GM19240 (cell line): ENCODE results near the gene STIMATE.

ENCODE experiments used
- DNase-seq: peaks from one replicate; pipeline ENCODE4 v3.0.0; 2011; ENCODE audit warnings: low spot score; ENCODE audit not compliant: insufficient read length

The STIMATE gene

DNA sequence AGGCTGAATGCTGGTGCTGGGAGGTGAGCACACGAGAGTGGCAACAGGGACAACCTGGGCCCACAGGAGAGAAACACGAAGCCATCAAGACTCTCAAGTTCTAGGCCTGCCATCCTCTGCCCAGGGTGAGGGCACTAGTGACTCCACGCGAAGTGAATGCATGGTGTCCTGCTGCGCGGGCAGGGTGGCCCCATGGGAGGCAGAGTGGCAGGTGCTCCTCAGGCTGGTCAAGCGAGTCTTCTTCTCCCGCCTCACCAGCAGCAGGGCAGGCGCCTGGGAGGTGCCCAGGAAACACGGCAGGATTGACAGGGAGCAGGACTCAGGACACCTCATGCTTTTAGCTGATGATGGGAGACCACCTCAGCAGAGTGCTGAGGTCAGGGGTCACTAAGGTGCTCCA lies 26.9 kb downstream of the STIMATE start:
- DNase-seq, result no peak

DNA sequence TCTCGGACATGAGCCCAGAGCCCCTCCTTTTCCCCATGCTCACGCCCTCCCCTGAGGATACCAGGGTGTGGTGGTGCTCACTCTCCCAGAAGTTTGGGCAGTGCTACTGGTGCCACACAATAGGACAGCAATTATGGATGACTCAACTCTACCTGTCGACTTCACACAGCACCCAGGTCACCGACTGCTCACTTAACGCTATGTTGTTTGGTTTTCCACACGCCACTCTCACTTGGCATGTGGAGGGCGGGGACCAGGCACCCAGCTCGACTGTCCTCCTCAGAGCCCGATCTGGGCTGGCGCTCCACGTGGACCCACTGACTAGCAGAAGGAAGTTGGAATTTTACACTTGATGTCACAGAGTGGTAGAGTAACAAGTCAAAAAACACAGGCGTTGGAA lies 30.9 kb downstream of the STIMATE start:
- DNase-seq, result no peak

DNA sequence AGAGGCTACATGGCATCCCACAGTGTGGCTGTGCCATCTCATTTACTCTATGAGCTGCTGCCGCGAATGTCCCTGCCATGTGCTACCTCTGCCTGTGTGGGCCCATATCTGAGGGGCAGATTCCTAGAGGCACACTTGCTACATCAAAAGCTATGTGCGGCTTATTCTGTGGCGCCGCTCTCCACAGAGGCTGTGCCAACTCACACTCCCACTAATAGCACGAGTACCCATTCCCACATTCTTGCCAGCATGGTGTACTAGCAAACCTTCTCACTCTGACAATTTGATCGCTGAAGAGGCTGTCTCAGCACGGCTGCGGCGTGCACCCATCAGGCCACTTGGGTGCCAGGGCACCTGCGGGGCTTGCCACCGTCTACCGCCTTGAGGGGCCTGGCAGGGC lies 31.4 kb downstream of the STIMATE start:
- no peak for DNase-seq

DNA sequence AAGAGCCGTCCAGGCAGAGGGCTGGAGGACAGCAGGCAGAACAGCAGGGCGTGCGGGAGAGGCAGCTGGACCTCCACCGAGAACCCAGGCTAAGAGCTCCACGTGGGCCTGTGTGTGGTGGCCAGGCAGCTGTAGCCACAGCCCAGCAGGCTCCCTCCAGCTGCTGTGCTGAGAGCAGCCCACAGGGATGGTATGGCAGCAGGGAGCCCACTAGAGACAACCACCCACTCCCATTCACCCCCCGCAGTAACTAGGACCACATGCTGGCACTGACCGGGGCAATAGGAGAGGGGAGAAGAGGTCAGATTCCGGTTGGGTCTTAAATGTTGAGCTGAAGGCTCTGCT lies 37.0 kb downstream of the STIMATE start:
- DNase-seq, result no peak

DNA sequence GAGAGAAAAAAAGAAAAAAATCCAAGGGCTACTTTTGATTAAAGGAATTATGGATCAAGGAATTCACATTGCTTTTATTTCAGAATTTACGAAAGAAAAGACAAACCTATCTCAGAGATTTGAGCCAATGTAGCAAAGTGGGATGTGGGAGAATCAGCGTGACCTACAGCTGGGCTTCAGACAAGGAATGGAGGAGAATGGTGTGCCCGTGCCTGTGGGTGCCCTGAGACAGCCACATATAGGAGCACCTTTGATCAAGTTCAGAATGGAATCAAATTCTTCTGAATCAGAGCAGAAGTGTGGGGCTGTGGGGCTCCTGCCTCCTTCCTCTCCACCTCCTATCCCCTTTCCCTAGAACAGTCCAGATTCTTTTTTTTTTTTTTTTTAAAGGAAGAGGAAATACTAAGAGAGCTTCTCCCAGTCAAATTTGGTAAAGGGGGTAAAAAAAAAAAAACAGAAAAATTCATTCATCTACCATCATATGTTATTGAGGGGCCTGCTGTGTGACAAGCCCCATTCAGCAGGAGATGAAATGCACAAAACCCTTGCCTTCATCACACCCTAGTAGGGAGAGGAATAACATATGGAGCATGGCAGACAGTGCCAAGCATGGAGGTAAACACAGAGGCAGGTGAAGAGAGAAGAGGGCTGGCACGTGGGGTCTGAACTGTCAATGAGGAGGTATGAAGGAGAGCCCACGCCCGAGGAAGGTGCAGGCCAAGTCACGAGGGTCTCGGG lies 37.5 kb downstream of the STIMATE start:
- DNase-seq, result no peak

DNA sequence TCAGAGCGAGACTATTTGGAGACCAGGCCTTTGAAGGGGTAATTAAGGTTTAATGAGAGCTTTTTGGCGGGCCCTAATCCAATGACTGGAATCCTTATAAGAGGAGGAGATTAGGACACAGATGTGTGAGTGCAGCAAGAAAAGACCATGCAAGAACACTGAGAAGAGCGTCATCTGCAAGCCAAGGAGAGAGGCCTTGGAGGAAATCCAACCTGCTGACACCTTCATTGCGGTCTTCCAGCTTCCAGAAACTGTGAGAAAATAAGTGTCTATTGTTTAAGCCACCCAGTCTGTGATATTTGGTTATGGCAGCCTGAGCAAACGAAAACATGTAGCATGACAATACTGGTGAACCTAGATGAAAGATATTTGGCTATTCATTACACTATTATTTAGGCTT lies 39.5 kb downstream of the STIMATE start:
- no peak for DNase-seq

DNA sequence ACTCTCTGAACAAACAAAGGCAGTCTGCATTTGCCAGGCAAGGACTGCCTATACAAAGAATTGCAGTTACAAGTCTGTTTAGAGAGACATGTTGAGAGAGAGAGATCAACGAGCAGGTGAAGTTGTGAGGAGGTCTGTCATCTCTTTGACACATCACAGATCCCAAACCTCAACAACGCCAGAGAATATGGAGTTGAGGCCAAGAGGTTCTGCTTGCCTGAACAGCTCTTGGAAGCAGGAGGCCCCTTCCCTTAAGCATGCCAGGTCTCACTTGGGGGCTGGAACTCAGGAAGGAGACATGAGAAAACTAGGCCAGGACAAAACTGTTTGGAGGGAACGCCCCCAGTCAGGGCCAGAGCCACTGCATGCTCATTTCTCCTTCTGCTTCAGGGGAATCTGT lies 40.2 kb downstream of the STIMATE start:
- DNase-seq, result no peak

DNA sequence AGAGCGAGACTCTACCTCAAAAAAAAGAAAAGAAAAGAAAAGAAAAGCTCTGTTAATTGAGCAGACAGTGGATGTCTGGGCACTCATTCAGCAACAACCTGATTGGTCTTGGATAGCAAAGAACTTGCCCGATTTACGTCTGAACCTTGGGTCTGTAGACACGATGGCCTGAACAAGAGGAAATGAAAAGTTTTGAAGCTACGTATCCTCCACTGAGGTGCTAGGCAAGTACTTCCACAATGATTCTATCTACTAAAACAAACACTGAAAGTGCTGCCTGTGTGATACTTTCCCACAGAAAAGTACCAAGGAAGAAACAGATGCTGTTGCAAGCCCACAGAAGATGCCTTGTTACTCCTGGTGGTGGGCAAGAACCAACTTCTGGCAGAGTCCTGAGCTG lies 40.7 kb downstream of the STIMATE start:
- no peak for DNase-seq

DNA sequence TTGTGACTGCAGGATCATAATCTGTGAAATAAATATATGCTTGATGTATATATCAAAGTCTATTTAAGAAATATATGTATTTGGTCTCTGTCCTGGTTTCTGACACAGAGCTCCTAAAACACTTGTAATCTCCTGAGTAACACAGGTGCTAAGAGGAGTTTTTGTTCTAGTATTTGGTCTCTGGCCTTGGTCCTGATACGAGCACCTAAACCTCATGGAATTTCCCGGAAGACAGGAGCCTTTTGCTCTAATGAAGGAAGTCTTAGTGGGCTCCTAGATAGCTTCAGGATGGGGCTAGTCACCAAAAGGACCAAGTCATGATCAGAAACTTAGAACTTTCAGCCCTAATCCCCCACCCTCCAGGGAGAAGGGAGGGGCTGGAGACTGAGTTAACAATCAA lies 43.3 kb downstream of the STIMATE start:
- no peak for DNase-seq

DNA sequence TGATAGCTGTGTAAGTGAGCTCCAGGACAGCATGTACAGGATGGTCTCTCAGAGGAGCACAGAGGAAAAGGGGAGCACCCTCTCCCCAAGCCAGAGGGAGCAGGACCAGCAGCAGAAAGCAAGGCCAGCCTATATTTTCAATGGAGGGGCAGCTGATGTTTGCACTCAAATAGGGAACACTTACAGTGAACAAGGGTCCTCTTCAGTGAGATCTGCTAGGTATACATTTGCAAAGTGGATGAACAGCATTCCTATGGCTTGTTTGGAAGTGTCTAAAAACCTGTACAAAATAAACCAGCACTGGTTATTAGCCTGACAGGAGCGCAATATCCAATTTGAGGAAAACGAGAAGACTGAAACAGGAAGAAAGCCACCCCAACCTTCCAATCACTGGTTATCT lies 44.9 kb downstream of the STIMATE start:
- DNase-seq, result no peak

DNA sequence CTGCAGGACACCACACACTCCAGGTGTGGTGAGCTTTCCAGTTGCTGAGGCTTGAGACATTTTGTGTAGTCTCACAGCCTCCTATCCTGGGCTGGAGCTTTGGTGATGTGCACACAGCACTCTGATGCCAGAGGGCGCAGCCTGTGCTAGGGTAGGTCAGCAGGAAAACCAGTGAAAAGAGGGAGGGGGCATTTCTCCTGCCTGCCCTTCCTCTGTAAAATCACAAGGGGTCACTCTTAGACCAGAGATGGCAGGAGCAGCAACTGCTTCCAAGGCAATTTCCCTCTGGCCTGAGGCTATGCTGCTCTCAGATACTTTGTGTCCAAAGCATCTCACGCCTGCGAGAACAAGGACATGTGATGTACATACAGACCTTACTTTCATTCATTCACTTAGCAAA lies 46.0 kb downstream of the STIMATE start:
- peak; percentile 50 for DNase-seq

DNA sequence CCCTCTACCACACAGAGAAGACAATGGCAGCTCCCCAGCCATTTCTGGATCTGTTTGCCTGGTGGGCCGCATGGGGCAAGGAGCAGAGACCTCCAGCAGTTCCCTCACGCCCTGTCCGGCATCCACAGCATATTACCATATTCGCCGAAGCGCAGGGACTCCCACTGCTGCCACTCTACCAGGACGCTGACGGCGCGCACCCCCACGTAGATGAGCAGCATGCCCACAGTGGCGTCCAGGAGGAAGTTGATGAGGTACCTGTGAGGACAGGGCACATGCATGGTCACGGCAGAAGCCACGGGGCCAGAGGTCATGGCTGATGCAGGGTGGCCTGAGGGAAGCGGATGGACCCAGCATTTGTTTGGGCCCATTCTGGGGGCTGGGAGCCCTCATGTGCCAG lies 47.7 kb downstream of the STIMATE start:
- DNase-seq, result no peak

DNA sequence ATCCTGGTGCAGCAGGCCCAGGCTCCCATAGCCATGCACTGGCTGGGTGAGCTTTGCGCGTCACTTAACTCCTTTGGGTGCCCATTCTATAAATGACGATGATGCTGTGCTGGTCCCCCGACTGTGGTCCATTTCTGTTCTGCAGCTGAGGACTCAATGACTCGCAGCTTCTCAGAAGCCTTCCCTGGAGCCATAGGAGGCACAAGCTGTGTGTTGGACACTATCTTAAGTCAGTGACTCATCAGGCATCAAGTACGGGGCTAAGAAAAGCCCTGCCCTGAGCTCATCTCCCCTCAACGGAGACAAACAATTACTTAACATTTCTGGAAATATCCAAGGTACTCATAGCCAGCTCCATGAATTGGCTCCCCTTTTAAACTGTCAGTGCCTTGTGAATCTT lies 48.7 kb downstream of the STIMATE start:
- no peak for DNase-seq

DNA sequence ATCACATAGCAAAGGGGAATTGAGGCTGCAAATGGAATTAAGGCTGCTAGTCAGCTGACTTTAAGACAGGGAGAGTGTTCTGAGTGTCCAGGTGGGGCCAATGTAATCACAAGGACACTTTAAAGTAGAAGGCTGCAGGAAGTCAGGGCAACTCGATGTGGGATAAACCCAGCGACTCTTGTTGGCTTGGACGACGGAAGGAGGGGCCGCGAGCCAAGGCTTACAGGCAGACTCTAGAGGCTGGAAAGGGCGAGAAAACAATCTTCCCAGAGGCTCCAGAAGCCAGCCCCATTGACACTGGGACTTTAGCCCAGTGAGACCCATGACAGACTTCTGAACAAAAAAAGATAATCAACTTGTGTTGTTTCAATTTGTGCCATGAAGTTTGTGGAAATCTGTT lies 49.6 kb downstream of the STIMATE start:
- no peak for DNase-seq

DNA sequence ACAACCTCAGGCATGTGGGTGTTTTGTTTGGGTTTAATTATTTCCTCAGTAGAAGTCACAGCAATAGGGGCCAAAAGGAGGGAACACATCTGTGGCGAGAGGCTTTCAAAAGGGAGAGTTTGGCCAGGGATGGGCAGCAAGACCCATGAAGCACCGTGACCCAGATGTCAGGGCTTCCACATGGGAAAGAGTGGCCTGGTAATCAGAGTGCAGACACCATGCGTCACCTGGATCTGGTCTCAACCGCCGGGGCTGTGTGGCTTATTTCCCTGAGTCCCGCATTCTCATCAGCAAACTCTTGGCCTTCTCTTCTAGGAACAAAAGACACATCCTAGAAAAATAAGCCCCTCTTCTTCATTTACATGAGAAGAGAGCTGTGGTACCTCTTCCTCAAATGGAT lies 50.1 kb downstream of the STIMATE start:
- no peak for DNase-seq

DNA sequence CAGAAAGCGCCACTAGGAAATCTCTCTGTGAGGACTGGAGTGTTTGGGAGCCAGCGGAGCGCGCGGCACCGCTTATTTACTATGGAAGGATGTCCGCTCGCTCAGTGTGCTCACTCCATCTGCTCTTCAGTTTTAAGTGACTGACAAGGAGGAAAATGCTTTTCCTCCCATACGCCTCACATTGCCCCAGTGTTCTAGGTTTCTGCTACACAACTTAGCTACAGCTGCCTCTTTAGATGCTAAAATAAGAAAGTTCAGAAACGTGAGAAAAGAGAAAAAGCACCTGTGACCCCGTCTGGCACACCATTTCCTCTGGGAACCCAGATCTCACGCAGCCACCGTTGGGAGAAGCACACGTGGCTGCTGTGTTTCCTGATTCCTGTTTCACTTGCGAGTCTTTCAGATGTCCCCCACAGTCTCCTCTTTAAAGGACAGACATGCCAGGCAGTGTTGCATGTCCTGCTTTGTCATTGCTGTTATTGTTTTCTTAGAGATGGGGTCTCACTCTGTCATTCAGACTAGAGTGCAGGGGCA lies 50.8 kb downstream of the STIMATE start:
- DNase-seq, result peak; percentile 25

DNA sequence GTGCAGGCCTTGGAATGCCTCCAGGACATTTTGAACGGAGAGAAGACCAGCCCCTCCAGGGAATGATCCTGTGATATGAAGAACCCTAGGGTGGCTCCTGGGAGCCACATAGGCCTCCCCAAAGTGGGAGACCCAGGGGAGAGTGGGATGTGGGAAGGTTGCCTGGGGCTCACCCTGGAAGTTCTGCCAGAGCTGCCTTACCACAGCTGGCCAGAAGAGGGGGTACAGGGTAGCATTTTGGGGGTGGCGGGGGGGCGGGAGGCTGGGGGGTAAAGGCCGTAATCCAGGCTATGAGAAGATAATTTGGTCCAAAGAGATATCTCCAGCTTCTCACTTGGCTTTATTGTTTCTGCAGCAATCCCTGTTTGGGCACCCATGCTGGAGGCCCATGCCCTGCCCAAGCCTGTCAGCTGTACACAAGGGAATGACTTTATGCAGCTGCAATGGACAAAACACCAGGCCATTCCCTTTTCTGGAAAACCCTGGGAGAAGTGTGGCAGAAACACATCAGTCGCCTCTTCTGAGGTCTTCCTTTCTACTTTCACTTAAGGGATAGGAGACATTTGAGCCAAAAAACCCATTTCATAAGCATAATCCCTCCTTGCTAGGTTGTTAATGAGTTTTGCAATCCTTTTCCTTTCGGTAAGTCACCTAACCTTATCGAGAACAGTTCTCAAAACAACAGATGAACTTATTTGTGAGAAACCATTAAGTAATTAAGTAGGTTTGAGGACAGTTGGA lies 51.5 kb downstream of the STIMATE start:
- peak; percentile 49 for DNase-seq

DNA sequence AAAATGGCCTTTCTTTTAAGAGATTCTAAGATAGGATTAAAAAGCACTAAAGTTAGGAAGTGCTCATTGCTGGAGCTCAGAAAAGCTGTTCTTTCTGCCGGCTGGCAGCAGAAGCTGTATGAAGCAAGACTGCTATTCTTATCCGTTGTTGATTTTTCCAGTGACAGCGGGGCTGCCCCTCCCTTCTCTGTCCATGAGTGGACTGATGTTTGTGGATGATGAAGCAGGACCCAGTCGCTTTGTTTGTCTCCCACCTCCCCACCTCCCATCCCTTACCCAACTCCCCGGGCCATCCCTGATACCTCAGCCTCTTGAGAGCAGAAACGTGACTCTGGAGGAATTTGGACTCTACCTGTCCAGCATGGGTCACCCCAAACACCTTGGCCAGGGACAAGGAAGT lies 52.2 kb downstream of the STIMATE start:
- DNase-seq, result no peak

DNA sequence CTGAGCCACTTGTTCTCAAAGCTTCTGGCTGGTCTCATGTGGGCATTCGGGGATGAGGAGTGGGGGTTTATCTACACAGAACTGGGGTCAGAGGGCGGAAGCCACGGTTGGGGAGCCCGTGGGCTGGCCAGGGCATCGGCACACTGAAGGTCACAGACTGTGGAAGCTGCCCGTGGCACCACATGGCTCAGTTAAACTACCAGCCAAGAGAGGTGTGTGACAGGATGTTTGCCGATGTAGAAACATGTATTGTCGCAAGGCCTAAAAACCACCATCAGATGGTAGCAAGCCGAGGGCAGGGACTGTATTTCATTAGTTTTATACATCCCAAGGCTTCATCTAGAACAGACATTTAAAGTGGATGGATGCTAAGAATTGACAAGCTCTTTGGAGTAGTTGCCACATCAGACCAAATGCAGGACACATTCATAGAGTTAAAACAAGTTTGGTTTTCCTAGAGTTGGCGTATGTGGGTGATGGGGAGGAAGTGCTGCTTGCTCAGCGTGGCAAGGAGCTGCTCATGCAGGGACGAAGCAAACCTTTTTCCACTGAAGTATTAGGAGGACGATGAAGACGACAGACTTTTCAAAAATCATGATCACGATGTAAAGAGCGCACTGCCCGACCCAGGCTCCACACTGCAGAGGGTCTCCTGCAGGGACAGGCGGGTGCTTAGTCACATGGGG lies 52.9 kb downstream of the STIMATE start:
- no peak for DNase-seq

DNA sequence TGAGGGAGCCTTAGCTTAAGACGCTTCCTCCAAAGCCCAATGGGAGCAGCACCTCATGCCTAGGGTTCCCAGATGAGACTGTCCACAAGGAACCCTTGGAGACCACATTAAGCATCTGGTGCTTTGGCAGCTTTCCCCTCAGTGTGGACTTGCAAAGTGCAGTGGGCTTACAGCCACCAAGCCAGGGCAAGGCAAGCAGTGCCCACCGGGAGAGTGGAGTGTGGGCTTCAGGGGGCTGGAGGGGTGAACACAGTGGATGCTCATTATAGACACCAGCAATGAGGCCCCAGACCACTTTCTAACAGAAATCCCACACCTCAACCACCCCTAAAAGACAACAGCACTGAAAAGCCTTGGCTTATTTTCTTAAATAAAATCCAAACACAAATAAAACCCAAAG lies 53.5 kb downstream of the STIMATE start:
- no peak for DNase-seq

DNA sequence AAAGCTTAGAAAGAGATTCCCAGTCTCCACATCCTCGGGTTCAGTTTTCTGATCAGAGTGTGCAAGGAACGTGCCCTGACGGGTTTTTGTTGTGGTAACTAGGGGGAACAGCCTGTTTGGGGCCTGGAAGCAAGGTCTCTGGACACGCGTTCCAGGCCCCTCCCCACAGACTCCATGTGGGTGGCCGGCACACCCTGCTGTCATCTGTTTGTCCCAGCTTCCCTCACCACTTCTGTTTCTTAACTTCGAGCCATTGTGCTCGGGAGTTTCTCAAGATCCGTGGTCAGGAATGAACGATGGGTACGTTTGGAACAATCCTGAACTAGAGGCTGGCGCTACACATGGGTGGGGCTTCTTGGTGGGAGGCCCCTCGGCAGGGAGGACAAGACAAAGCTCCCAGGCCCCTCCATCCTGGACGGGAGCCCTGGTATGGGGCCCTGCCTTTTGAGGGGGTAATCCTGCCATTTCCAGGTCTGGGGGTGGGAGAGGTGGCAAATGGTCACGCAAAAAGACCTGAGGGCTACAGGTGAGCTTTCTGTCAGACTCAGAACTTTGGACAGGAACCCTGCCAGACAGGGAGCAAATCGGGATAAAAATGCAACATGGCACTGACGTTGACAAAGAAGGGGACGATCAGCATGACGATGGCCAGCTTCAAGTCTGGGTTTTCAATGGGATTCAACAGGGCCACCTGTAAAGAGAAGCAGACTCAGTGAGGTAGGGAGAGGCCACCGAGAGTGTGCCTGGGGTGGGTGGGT lies 54.1 kb downstream of the STIMATE start:
- no peak for DNase-seq

DNA sequence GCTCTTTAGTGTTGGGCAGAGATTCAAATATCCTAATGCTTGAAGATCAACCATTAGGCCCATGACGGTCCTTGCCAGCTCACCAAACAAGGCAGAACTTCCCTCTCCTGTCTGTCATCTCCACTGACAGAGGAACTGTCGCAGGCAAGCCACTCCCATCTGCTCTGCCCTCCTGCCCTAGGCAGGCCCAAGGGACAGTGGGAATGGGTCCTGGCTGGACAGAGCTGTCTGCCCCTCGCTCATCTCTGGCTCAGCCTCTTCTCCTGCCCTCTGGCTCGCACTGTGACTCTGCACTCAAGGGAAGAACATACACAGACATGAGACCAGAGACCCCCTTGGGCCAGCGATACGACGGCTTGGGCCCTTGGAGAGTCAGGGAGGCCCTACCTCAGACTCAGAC lies 54.9 kb downstream of the STIMATE start:
- no peak for DNase-seq
